HG02852 (cell line): ENCODE measurements around the gene GLT1D1.
"Not testable (repeated sequence)": the region's sequence is repeated elsewhere in the genome, so short reads cannot be mapped to it uniquely, and the experiment has no call there.

Experiments used
- ATAC-seq: cut with Tn5 transposase; IDR thresholded peaks from one replicate; pipeline ENCODE4 v1.9.1; 2021; ENCODE audit warnings: mild to moderate bottlenecking, moderate library complexity; ENCODE audit not compliant: unreplicated experiment

GLT1D1 gene

GRCh38 chr12:128820253-128820652 is 33.0 kb upstream of the GLT1D1 start:
- ATAC-seq: no peak

- peak; percentile 47 for ATAC-seq
These were observed 32.4 kb upstream of the GLT1D1 start for GRCh38 chr12:128820723-128821432.

GRCh38 chr12:128823216-128823915 is 29.9 kb upstream of the GLT1D1 start:
- peak; percentile 20 for ATAC-seq

- peak; percentile 78 for ATAC-seq
These were observed 29.1 kb upstream of the GLT1D1 start, which contains the start of gene SLC15A4 for GRCh38 chr12:128823916-128824839. TSS of gene SLC15A4 (minus strand) at chr12:128823958. CDS start at chr12:128823943, 15 bp downstream.

- ATAC-seq: no peak
These were observed 27.4 kb upstream of the GLT1D1 start for GRCh38 chr12:128825835-128826234.

- no peak for ATAC-seq
These were observed 25.6 kb upstream of the GLT1D1 start for GRCh38 chr12:128827724-128828123.

GRCh38 chr12:128829861-128830504 is 23.3 kb upstream of the GLT1D1 start:
- peak; percentile 87 for ATAC-seq

GRCh38 chr12:128830505-128830893 is 22.8 kb upstream of the GLT1D1 start:
- peak; percentile 48 for ATAC-seq

- ATAC-seq: no peak
These were observed 19.9 kb upstream of the GLT1D1 start for GRCh38 chr12:128833418-128833817.

GRCh38 chr12:128839885-128840284 is 13.4 kb upstream of the GLT1D1 start:
- ATAC-seq: not testable (repeated sequence)

- ATAC-seq: peak; percentile 82
These were observed 12.3 kb upstream of the GLT1D1 start for GRCh38 chr12:128840862-128841468.

GRCh38 chr12:128842579-128842978 is 10.7 kb upstream of the GLT1D1 start:
- no peak for ATAC-seq

GRCh38 chr12:128843538-128843937 is 9.7 kb upstream of the GLT1D1 start:
- no peak for ATAC-seq

GRCh38 chr12:128844031-128844635 is 9.1 kb upstream of the GLT1D1 start:
- peak; percentile 37 for ATAC-seq

GRCh38 chr12:128846671-128847070 is 6.6 kb upstream of the GLT1D1 start:
- ATAC-seq: not testable (repeated sequence)

- ATAC-seq: no peak
These were observed 4.9 kb upstream of the GLT1D1 start for GRCh38 chr12:128848371-128848770.

- ATAC-seq: not testable (repeated sequence)
These were observed 3.5 kb upstream of the GLT1D1 start for GRCh38 chr12:128849806-128850205.

GRCh38 chr12:128850400-128850799 is 2.9 kb upstream of the GLT1D1 start:
- ATAC-seq: no peak

GRCh38 chr12:128851429-128851828 is 1.8 kb upstream of the GLT1D1 start:
- ATAC-seq: not testable (repeated sequence)
